Astrocyte (in vitro differentiated cells and primary cell): ENCODE results near the gene MYH16.

Source experiments
- CTCF ChIP-seq: IDR thresholded peaks from 2 replicates; pipeline ENCODE4 v1.5.1; 2011; ENCODE audit warnings: low read depth, mild to moderate bottlenecking, inconsistent platforms, low read length, moderate library complexity; ENCODE audit not compliant: insufficient read depth
- EZH2 ChIP-seq: IDR thresholded peaks from 2 replicates; pipeline ENCODE4 v1.6.1; 2012; ENCODE audit warnings: mild to moderate bottlenecking, low read length, inconsistent platforms; ENCODE audit not compliant: insufficient read depth

GRCh38 chr7:99312316-99313203 is 39.9 kb downstream of the MYH16 start:
- TF ChIP-seq EZH2 (no peak), CTCF (peak; percentile 92)
